ENCODE data around the gene ZNF496. TPM values are rescaled to one million over a fixed set of nuclear protein-coding genes. Genes with fewer than 3 reads are reported as not detected.

The ZNF496 gene
- total and polyA plus RNA-seq, 9 of the 15 experiments (the other 6 are each of a cell fraction or from before 2014, with no cell fraction given) = 4.3 to 54.0 (median 31.3) TPM

DNA sequence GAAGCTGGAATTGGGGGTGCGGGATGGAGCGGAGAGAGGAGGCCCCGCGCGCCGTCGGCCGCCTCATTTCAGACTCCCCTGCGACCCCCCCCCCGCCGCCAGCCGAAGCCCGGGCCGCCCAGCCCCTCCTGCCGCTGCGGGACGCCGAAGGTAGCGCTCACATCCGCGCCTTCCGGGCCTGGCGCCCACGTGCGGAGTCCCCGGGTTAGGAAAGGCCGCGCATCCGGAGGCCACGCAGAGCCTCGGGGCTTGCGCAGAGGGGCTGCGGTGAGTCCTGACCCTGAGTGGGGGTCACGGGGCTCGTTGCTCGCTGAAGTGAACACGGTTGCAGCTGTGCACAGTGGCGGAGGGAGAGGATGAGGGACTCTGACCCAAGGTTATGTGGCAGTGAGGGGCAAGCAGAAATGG, 552 bp upstream of the ZNF496 start (continued):
- TF ChIP-seq SPI1 (IDR thresholded peaks at IDR 0.05; ENCODE audit: borderline replicate concordance, low read depth, low read length) (no peak), LCOR (CRISPR knock-in tag; IDR thresholded peaks at IDR 0.05) (peak; percentile 48; the same call in 1 of the 2 replicates), NFXL1 (CRISPR knock-in tag; IDR thresholded peaks at IDR 0.05) (no peak), RUNX1 (IDR thresholded peaks at IDR 0.05; ENCODE audit: low read depth) (0 out of 2 replicates have a peak, but pooled peaks have one; percentile 4), ZNF75A (CRISPR knock-in tag; IDR thresholded peaks at IDR 0.05) (no peak), ZNF668 (CRISPR knock-in tag; IDR thresholded peaks at IDR 0.05) (no peak), ZNF263 (CRISPR knock-in tag; IDR thresholded peaks at IDR 0.05; ENCODE audit: borderline replicate concordance) (peak; percentile 66), FOXM1 (IDR thresholded peaks at IDR 0.05; ENCODE audit: low read depth) (no peak), FOXM1 (CRISPR knock-in tag; IDR thresholded peaks at IDR 0.05; ENCODE audit: low read depth) (0 out of 2 replicates have a peak, but pooled peaks have one; percentile 30), MXI1 (IDR thresholded peaks at IDR 0.05; ENCODE audit: low read depth, low read length) (0 out of 2 replicates have a peak, but pooled peaks have one; percentile 12)
- TF ChIP-seq, protein P1, sequence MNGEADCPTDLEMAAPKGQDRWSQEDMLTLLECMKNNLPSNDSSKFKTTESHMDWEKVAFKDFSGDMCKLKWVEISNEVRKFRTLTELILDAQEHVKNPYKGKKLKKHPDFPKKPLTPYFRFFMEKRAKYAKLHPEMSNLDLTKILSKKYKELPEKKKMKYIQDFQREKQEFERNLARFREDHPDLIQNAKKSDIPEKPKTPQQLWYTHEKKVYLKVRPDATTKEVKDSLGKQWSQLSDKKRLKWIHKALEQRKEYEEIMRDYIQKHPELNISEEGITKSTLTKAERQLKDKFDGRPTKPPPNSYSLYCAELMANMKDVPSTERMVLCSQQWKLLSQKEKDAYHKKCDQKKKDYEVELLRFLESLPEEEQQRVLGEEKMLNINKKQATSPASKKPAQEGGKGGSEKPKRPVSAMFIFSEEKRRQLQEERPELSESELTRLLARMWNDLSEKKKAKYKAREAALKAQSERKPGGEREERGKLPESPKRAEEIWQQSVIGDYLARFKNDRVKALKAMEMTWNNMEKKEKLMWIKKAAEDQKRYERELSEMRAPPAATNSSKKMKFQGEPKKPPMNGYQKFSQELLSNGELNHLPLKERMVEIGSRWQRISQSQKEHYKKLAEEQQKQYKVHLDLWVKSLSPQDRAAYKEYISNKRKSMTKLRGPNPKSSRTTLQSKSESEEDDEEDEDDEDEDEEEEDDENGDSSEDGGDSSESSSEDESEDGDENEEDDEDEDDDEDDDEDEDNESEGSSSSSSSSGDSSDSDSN (IDR thresholded peaks at IDR 0.05; ENCODE audit: borderline replicate concordance in 1 of 2, low read depth in 2 of 2, low read length in 2 of 2) = peak in 1 of 2 experiments; percentile 95; a peak in 2 of 4 replicates
- TF ChIP-seq, protein P2, sequence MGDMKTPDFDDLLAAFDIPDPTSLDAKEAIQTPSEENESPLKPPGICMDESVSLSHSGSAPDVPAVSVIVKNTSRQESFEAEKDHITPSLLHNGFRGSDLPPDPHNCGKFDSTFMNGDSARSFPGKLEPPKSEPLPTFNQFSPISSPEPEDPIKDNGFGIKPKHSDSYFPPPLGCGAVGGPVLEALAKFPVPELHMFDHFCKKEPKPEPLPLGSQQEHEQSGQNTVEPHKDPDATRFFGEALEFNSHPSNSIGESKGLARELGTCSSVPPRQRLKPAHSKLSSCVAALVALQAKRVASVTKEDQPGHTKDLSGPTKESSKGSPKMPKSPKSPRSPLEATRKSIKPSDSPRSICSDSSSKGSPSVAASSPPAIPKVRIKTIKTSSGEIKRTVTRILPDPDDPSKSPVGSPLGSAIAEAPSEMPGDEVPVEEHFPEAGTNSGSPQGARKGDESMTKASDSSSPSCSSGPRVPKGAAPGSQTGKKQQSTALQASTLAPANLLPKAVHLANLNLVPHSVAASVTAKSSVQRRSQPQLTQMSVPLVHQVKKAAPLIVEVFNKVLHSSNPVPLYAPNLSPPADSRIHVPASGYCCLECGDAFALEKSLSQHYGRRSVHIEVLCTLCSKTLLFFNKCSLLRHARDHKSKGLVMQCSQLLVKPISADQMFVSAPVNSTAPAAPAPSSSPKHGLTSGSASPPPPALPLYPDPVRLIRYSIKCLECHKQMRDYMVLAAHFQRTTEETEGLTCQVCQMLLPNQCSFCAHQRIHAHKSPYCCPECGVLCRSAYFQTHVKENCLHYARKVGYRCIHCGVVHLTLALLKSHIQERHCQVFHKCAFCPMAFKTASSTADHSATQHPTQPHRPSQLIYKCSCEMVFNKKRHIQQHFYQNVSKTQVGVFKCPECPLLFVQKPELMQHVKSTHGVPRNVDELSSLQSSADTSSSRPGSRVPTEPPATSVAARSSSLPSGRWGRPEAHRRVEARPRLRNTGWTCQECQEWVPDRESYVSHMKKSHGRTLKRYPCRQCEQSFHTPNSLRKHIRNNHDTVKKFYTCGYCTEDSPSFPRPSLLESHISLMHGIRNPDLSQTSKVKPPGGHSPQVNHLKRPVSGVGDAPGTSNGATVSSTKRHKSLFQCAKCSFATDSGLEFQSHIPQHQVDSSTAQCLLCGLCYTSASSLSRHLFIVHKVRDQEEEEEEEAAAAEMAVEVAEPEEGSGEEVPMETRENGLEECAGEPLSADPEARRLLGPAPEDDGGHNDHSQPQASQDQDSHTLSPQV (IDR thresholded peaks at IDR 0.05) = peak; percentile 72
- TF ChIP-seq, protein P3, sequence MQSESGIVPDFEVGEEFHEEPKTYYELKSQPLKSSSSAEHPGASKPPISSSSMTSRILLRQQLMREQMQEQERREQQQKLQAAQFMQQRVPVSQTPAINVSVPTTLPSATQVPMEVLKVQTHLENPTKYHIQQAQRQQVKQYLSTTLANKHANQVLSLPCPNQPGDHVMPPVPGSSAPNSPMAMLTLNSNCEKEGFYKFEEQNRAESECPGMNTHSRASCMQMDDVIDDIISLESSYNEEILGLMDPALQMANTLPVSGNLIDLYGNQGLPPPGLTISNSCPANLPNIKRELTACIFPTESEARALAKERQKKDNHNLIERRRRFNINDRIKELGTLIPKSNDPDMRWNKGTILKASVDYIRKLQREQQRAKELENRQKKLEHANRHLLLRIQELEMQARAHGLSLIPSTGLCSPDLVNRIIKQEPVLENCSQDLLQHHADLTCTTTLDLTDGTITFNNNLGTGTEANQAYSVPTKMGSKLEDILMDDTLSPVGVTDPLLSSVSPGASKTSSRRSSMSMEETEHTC (IDR thresholded peaks at IDR 0.05) = no peak
- TF ChIP-seq, protein P4, sequence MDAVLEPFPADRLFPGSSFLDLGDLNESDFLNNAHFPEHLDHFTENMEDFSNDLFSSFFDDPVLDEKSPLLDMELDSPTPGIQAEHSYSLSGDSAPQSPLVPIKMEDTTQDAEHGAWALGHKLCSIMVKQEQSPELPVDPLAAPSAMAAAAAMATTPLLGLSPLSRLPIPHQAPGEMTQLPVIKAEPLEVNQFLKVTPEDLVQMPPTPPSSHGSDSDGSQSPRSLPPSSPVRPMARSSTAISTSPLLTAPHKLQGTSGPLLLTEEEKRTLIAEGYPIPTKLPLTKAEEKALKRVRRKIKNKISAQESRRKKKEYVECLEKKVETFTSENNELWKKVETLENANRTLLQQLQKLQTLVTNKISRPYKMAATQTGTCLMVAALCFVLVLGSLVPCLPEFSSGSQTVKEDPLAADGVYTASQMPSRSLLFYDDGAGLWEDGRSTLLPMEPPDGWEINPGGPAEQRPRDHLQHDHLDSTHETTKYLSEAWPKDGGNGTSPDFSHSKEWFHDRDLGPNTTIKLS (IDR thresholded peaks at IDR 0.05; ENCODE audit: borderline replicate concordance, low read depth) = 0 out of 2 replicates have a peak, but pooled peaks have one; percentile 16
- TF ChIP-seq, protein P5, sequence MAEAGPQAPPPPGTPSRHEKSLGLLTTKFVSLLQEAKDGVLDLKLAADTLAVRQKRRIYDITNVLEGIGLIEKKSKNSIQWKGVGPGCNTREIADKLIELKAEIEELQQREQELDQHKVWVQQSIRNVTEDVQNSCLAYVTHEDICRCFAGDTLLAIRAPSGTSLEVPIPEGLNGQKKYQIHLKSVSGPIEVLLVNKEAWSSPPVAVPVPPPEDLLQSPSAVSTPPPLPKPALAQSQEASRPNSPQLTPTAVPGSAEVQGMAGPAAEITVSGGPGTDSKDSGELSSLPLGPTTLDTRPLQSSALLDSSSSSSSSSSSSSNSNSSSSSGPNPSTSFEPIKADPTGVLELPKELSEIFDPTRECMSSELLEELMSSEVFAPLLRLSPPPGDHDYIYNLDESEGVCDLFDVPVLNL (CRISPR knock-in tag; IDR thresholded peaks at IDR 0.05; ENCODE audit: low read depth) = 0 out of 2 replicates have a peak, but pooled peaks have one; percentile 56
